Kidney glomerular epithelial cell (primary cell): ENCODE data around the gene SULF2.

Source experiments
- DNase-seq: peaks from one replicate; lab custom pipeline; 2025; lab: John Stamatoyannopoulos, UW

Gene SULF2

DNA sequence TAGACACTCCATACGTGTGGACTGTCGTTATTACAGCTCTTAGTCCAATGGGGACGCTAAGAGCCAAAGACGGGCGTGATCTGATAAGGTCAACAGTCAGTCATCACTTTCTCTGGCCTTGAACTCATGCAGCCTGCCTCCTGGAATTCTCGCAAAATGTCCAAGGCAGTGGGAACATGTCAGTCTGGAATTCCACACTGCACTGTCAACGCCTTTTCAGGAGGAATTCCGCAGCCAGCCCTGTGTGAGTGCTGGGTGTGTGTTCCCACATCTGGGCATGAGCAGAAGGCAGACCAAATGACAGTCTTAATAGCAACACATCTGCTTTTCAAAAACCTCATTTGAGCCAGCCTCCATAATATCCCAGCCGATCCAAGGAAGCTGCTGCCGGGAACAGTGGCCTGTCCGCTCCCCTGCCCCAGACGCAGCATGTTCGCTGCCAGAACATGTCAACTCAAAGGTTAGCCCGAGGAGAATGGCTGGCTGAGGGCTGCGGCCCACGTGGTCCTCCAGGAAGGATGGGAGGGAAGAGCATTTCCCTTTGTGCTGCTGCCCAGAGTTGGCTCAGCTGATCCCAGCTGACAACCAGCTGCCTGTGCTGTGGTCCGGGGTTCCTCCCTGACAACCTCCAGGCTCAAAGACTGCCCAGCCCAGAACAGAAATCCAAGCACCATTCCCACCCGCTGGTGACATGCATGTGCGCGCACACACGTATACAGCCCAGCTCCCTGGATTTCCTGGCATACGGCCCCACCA lies 103.1 kb downstream of the SULF2 start:
- DNase-seq: no peak

DNA sequence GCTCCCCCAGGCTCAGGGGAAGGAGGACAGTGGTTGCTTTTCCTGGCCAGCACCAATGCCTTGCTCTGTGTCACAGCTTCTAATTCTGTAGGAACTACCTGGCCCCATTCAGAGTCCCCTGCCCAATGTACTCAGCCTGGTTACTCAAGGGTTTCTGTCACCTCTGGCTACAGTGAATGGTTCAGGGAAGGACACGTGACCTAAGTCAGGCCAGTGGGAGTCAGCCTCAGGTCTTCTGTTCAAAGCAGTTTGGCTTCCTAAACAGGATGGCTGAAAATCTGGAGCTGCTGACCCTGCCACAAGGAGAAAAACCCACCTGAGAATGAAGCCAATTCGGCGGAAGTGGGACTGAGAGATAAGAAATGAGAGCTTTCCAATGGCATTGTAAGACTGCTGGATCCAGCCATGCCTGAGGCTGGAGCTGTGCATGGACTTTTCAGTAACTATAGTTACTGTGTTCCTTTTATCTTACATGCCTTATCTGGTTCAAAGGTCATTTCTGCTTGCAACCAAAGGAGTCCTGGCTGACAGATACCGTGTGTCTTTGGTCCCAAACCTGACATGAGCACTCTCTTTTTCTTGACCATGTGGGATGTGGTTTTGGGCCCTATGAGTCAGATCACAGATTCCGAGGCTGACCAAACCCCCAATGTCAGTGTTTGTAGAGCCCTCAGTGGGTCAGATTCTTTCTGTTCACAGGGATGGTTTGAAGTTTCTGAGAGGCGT lies 104.3 kb downstream of the SULF2 start:
- DNase-seq: no peak

DNA sequence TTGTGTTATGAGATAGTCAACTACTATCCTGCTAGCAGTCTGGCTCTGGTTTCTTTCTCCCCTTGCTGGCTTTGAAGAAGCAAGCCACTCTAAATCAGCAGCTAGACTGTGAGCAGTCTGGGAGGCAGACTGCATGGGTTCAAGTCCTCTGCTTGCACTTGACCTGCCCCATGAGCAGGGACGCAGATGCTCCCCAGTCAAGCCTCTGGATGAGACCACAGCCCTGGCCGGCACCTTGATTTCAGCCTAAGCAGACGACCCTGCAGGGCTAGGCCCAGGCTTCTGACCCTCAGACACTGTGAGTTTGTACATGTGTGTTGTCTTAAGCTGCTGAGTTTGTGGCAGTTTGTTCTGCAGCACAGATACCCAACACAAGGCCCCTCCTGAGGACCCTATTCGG lies 105.8 kb downstream of the SULF2 start:
- no peak for DNase-seq

DNA sequence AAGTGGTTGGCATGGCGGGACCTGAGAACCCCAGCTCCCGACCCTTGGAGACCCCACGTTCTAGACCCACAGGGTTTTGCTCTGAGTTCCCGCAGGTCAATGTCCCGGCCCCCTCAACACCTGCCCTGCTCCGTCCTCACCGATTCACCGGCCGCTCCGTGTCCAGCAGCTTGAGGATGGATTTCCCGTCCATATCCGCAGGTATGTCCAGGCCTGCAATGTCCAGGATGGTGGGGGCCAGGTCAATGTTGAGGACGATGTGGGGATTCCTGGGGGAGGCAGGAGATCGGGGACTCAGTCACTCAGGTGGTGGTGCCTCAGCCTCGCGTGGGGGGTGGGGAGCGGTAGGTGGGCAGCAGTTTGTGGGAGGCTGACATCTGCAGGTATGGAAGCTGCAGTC lies 106.7 kb downstream of the SULF2 start:
- no peak for DNase-seq

DNA sequence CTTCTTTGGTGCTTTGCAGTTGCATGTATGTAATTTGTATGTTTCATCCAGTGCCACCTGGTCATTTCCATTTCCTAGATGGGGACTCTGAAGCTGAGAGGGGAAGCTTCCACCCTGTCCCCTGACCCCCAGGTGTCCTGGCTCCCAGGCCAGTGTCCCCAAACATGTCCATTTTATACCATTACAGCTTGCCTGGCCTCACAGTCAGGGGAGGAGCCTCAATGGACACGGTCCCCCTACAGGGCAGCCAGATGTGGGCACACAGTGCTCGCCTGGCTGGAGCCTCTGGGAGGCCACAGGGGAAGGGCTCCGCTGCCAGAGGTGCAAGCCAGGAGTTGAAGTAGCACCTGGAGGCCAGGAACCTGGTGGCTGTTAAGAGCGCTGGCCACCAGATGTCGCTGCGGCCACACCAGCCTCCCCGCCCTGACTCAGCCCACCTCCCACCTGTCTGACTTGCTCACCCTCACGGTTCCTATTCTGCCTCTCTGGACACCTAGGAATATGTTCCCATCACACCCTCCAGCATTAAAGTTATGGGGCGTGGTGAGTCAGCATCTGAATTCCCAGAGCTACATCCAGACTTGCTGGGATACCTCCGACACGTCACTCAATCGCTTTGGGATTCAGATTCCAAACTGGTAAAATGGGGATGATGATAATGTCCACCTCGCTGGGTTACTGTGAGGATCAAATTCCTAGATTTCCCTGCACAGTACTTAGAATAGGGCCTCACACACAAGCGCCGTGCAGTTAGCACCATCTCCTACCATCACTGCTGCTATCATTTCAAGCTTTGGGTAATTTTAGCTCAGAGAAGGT lies 107.4 kb downstream of the SULF2 start:
- DNase-seq: peak; percentile 13

DNA sequence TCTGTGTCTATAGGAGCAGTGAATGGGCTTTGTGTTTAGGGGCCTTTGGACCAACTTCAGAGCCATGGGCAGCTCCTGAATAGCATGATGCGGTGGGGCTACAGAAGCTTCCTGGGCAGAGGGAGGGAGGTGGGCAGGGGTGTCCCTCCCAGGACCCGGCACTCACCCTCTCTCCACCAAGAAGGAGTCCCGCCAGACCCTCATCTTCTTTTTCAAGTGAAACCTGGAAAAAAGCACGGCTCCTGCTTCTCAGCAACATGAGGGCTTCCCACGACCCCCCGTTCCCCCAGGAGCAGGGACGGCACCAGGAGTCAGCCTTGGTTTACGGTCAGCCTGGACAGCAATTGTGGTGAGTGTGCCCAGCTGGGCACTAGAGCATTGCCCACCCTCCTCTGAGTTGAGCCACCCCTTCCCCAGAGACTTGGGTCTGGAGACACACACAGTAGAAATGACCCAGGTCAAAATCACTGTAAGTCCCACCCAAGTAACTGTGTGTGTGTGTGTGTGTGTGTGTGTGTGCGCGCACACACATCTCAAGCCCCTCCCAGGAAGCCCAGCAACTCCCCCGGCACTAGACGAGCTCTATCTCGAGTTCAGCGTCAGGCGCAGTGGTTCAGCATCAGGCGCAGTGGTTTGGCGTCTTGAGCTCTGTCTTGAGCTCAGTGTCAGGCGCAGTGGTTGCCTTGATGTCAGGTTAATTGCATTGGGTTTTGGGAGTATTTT lies 108.2 kb downstream of the SULF2 start:
- DNase-seq: no peak

DNA sequence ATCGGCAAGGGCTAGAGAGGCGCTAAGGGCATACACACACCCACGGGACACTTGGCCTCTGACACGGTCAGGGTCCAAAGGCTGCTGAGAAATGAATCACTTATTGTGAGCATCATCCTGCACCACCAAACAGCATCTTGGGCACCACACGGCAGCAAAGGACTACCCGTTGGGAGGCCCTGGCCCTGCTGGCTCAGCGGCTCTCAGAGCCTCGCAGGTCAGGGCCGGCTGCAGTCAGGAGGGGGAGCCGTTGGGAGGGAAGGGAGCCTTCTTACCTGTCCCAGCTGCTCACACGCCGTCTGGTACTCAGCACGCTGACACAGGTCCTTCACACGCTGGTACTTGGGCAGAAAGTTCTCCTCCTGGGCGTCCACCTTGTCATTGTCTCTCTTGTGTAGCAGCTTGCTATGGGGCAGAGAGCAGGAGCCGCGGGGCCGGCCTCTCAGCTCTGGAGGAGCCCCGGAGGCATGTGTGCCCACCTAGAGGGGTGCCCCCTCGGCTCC lies 109.0 kb downstream of the SULF2 start:
- no peak for DNase-seq

DNA sequence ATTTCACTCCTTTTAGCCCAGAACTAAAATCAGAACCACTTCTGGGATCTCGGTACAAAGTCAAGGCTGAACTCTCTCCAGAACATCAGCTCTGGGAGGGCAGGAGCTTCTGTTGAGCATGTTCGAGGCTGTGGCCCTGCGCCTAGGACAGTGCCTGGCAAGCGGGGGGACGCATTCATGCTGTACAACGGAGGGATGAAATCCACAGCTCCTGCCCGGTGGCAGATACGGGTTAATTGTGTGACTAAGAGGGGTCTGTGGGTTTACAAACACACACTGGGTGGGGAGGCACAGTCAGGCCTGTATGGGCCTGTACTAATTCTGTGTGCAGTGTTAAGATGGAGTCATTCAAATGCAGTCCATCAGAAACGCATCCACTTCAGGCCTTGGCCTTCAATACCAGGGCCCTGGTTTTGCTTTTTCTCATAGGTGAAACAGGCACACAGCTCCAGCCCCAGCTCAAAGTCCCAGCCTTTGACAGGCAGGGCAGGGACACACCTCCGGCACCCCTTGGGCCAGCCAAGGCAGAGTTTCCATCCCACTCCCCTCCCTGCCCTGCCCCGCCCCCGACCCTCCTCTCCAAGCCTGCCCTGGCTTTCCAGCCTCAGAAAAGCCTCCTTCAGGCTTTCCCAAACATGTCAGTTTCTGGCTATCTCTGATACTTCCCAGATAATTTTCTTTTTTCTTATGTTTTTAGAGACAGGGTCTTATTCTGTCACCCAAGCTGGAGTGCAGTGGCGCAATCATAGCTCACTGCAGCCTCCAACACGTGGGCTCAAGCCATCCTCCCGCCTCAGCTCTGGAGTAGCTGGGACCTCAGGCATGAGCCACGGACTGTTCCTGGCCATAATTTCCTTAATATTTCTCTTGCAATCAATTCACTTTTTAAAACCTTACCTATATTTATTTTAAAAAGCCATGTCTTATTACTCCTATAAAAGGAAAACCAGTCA lies 109.8 kb downstream of the SULF2 start:
- no peak for DNase-seq

DNA sequence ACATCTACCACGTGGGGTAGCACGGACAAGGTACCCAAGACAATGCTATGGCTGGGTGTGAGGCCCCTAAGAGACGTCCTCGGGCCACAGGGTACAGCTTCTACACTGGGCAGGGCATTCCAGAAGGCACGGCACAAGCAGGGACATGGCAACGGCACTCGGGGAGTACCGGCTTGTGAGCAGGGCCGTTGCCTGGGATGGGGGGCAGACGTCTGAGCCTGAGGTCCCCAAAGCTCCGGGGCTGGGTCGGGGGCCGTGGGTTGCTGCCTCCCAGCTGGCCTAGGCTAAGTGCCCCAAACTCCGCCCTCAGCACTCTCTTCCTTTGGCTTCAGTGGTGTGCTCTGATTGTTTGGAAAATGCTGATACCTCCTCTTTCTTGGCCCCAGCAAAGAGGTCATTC lies 110.6 kb downstream of the SULF2 start:
- no peak for DNase-seq

DNA sequence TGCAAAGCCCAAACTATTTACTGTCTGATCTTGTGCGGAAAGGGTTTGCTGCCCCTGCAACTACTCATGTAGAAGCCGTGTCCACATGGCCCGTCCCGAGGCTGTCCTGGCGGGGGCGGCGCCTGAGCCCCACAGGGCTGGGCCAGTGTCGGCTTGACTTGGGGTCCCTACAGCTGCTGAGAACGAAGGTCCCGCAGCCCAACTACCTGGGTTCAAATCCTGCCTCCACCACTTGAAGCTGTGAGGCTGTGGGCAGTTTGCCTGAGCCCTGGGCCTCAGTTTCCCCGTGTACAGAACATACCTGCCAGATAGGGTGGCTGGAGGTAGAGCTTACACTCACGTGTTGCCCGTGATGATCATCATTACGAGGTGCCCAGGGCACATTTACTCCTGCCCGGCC lies 111.1 kb downstream of the SULF2 start:
- no peak for DNase-seq

DNA sequence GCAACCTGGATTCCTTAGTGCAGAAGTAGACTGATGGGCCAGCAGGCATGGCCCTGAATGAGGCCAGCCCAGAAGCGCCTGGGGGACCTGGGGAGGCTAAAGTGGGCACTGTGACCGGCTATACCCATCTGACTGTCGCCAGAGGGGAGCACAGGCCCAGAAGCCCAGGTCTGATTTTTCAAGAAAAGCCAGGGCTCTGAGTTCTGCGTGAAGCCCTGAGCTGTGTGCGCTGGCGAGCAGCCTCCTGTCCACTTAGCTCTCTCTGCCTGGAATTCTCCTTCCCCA lies 111.7 kb downstream of the SULF2 start:
- DNase-seq: no peak

DNA sequence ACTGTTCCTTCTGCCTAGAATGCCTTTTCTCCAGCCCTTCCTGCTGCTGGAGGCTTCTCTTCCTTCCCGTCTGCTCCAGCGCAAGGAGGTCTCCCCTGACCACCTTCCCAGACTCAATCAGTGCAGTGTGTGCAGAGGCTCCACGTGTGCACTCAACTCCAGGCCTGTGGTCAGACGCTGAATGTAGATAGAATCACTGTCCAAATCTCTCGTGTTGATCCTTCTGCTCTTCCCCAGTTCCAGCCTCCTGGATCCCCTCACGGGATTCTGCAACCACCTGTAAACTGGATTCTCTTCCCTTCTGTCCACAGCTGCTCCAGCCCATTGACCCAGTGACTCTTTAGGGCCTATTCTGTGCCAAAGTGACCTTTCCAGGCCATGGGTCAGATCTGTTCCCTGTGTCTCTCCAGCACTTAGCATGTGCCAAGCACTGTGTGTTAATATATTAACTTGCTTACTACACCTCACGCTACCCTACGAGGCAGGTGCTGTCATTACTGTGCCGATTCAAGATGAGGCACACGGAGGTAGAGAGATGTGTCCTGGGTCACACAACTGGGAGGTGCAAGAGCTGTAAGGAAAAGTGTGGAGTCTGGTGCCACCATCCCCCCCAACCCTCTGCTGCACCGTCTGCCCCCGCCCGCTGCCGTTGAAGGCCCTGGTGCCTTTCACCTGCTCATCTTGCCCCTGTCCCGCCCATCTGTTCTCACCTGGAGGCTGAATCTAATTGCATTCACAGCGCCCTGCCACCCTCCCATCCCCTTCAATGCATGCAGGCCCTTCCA lies 112.2 kb downstream of the SULF2 start:
- DNase-seq: no peak

DNA sequence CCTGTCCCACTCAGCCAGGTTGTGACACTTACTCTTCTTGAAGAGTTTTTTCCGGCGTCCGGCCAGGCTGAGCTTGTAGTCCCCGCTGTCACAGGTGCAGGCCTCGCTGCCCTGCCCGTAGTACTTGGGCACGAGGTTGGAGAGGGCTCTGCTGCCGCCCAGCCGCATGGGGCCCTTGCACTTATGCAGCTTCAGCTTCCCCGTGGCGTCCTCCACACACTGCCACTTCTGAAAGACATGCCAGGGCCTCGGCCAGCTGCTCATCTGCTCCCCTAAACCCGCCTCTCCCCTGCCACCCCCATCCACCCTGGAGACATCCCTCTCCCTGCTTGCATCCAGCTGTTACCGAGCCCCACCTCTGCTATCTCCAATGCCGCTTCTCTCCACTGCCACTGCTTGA lies 113.1 kb downstream of the SULF2 start:
- DNase-seq: no peak

DNA sequence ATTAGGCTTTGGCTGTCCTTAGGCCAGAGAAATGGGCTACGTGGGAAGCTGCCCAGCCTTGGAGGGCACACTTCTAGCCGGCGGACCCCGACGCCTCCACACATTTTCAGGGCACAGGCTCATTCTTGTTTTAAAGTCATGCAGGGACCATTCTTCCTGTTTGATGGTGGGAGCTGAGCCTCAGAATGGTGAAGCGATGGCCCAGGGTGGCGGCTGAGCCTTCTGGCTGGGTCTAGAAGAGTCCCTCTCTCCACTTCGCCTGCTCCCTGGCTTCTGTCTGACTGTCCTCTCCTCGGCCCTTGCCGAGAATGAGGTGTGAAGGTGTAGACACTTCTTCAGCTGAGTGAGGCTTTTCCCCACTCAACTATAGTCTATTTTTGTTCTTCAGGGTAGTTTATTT lies 114.4 kb downstream of the SULF2 start:
- no peak for DNase-seq

DNA sequence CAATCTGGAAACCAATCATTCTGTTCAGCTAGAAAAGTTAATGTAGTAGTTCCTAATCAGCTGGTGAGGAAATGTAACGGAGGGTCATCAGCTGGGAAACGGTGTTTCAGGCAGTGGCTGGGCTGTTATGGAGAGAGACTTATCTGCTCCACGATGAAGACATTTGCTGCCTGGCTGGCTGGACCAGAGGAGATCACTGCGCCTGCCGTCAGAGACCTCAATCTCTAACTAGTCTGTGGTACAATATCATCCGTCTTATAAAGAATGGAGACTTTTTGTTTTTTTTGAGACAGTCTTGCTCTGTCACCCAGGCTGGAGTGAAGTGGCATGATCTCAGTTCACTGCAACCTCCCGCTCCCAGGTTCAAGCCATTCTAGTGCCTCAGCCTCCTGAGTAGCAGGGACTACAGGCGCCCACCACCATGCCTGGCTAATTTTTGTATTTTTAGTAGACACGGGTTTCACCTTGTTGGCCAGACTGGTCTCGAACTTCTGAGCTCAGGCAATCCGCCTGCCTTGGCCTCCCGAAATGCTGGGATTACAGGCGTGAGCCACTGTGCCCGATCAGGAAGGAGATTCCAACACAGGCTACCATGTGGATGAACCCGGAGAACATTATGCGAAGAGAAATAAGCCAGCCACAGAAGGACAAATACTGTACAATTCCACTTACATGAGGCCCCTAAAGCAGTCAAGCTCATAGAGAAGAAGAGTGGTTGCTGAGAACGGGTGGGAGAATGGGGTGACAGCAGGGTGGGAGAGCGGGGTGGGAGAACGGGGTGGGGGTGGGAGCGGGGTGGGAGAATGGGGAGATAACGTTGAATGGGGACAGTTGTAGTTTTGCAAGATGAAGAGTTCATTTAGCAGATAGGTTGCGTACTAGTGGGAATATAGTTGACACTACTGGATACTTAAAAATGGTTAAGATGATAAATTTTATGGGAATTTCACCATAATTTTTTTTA lies 115.1 kb downstream of the SULF2 start:
- no peak for DNase-seq

DNA sequence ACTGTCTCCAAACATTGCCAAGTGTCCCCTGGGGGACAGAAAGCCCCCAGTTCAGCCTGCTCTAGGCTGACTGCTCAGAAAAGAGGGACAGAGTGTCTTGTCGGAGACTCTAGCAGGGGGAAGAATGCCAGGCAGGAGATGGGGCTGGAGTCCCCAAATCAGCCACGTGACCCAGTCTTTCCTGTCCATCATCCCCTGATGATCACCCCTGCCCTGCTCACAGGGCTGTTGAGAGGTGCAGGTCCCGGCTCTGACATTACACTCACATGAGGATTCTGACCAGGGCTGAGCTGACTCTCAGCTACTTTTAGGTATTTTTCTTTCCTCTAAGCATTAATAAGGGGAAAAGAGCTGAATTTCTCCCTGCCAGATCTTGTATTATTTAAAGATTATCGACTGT lies 115.8 kb downstream of the SULF2 start:
- no peak for DNase-seq

DNA sequence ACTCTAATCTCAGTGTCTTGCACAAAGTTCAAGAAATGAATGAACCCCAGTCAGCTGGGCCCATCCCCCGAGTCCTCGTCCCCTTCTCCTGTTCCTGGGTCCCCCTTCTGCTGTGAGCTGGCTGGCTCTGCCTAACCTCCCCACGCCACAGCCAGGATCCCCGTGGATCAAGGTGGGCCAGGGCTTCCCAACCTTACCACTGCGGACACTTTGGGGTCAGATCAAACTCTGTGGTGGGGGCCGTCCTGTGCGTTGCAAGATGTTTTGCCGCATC lies 116.2 kb downstream of the SULF2 start:
- no peak for DNase-seq

DNA sequence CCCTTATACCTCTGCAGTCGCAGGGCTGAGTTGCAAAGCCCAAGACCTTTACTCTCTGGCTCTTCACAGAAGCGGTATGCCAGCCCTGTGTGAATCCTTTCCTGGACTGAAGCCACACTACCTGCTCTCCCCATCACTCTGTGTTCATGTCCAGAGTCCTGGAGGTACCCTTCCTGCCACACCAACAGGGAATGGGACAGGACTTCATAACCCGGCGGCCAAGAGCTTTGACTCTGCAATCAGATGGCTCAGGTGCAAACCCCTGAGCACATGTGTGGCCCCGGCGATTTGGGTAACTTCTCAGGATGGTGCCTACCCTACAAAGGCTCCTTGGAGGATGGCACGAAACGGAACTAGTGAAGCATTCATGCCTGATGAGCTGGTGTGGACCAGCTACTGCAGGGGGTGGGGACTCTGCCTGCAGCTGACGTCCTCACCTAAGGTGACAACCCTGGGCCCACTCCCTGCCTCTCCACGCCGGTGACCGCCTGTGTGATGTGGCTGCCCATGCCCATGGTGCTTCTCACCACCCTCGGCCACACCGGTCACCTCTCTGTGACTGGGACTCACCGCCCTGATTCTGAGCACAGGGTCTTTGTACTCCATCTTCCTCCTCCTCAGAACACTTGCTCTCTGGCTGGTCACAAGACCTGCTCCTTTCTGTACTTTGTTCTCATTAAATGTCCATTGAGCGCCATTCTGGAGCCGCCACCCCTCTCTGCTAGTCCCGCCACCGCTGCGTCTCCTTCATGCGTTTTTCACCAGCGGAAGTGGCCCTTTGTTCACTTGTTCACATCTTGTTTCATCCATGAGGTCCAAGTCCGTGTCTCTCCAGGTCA lies 116.7 kb downstream of the SULF2 start:
- no peak for DNase-seq
